Activated T-cell treated with anti-CD3 and anti-CD28 coated beads for 48 hours (primary cell): ENCODE measurements around the gene CRY1.

Source experiments
- DNase-seq: peaks from one replicate; pipeline ENCODE4 v3.0.0-alpha.2; 2020; ENCODE audit warnings: low read depth

The CRY1 gene

DNA sequence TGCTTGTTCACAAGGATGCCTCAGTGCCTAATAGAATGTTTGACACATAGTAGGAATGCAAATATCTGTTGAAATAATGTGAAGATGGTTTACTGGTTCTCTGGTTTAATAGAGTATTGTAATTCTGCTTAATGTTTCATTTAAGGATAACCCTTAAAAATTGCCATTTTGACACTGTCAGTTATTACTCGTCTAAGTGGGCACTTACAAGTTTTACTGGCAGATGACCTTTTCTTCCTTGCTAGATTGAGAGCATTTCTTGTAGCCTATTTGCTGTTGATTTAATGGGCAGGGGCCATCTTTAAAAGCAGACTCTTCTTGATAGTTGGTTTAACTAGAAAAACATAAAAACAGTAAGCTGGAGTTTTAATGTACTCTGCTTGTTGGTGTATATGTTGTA is 135.8 kb downstream of the CRY1 start:
- DNase-seq, result no peak

DNA sequence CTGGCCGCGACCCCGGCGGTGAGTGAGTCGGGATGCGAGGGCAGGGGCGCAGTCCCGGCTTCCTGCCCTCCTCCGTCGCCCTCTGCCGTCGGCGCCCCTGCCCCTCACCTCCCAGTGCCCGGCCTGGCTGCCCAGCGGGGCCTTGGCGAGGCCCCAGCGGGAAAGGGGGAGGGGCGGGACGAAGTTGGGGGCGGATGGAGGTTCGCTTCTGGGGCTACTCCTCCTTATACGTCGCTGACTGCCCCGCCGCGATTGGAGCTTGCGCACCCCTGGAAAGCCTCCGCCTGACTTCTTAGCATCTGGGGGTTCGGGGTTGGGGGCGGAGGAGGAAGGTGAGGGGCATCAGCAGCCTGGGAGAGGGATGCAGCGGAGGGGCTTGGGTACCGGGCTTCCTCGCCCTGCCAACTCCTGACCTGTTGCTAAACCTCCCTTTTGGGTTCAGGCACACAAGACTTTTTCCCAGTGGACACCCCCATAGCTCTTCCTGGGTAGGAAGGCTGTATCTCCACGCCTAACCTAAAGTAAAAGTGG is 137.2 kb downstream of the CRY1 start:
- peak; percentile 47 for DNase-seq

DNA sequence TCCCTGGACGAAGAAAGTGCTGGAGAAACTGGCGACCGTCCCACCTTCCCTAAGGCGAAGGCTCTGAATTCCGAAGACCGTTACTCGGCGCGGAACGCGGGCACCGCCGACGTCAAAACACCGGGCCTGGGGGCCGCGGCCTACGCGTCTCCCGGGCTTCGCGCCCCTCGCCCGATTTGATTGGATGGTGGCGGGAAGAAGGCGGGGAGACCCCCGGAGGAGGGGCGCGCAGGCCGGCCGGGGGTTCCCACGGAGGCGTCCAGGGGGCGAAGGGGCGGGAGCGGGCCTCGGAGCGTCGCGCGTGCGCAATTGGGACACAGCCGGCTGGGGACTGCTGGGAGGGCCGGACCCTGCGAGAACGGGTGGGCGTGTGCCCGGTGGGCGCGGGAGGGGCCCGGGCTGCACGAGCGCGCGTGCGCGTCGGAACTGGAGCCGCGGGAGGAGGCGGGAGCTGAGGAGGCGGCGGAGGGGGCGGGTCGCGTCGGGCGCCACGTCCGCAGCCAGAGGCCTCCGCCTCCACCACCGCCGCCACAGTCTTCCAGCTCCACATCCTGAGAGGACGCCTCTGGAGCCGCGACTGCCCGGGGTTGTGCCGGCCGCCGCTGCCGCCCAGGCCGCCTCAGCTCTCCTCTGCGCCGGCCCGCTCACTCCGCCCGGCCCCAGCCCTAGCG is 137.8 kb downstream of the CRY1 start, which contains the start of gene TMEM263:
TMEM263 (plus strand) TSS at position 531 of the 671 bp plus-strand sequence. CDS start 11,210 bp downstream, outside the sequence.
- DNase-seq, result peak; percentile 91

DNA sequence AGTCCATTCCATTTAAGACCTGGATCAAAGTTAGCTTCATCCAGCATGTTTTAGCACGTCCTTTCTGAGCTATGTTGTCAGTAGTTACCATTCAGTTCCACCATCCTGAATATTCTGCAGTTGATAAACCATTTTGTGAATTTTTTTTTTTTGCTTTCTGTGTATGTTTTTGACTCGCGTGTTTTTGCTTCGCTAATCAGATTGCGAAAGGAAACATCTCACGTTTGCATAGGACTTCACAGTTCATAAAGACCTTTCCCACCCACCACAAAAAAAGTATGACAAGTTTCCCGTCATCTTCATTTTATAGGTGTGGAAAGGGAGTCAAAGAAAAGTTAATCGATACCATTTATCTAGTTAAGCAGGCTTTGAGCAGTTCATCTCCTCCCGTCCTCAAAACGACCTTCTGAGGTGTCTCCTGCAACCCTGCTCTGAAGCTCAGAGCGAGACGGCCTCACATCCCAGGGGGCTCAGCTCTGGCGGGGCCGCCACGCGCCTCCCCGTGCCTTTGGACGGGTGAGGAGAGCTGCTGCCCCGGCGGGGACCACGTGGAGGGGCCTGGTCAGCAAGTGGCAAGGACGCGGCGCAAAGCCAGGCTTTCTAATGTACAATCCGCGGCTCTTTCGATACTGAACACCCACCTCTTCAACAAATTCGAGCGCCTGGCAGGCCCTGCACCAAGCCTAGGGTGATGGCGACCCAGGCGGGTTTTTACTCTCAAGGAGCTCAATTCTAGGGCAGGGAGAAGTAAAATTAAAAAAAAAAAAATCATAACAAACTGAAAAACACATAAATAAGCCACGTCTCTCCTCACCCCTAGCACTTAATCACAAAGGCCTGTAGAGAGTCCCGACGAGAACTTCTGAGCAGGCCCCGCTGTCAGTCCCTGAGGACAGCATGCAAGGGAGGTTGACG is 138.6 kb downstream of the CRY1 start:
- DNase-seq, result no peak

DNA sequence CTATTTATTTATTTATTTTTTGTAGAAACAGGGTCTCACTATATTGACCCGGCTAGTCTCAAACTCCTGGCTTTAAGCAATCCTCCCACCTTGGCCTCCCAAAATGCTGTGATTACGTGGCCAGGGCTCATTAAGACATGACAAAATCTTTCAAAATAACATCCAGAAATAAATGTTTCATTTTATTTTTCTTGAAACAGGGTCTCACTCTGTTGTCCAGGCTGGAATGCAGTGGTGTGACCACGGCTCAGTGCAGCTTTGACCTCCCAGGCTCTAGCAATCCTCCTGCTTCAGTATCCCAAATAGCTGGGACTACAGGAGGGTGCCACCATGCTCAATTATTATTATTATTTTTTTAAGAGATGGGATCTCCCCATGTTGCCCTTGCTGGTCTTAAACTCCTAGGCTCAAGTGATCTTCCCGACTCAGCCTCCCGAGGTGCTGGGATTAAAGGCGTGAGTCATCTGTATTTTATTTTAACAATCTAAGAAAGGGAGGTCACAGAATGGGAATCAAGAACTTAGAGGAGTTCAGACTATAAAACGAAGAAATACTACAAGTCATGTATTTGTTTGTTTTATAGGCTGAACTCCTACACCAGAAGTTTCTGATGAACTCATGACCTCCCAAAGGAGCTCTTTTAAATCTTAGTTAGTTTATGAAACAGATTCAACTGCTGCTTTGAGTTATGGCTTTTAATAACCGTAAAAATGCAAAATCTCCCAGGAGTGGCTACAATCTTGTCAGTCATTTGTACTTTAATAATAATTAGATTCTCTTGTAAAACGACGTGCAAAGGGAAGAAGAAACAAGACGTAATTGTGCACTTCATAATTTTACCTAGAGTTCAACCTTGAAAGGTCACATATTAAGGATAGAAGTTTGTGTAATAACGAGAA is 139.7 kb downstream of the CRY1 start:
- no peak for DNase-seq

DNA sequence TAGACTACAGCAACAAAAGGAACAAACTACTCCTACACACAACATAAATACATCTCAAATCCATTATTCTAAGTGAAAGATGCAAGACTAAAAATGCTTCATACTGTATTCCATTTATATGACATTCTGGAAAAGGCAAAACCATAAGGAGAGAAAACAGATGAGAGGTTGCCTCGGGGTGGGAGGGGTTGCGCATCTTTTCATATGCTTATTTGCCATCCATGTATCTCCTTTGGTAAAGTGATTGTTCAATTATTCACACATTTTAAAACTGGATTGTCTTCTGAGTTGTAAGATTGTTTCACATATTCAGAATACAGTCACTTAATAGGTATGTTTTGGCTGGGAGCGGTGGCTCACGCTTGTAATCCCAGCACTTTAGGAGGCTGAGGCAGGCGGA is 142.8 kb downstream of the CRY1 start:
- no peak for DNase-seq

GRCh38 chr12:106947461-106947860 is 145.9 kb downstream of the CRY1 start:
- no peak for DNase-seq

GRCh38 chr12:106945261-106945851 is 148.0 kb downstream of the CRY1 start:
- no peak for DNase-seq

DNA sequence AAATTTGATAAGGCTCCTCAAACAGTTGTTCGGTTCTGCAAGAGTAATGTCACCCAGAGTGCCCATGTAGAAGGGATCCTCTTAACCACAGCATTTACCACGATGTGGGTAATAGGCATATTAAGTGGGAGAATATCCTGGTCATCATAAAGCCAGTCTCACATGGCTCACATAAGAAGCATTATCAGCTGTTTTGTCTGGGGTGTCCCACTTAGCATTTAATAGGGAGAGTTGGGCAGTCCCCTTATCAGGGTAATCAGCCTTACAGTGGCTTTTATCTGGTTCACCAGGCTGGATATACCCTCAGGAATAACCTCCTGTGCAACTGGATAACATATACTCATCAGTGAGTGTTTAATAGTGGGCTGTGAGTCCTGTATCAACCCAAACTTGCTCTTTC is 150.6 kb downstream of the CRY1 start:
- DNase-seq, result no peak

GRCh38 chr12:106941481-106942156 is 151.7 kb downstream of the CRY1 start:
- no peak for DNase-seq
